CD4-positive, alpha-beta memory T cell (primary cell): ENCODE measurements around the gene UTF1. TPM values are rescaled to one million over a fixed set of nuclear protein-coding genes. Genes with fewer than 3 reads are reported as not detected.
A peak's percentile ranks its signal among the peaks of the same experiment; 100 is the strongest.

Experiments used
- CTCF ChIA-PET: fragments of 350-600 bp; sonication (Branson Sonifier 250); formaldehyde crosslinking; loops from one replicate; lab custom pipeline; 2021; ENCODE audit warnings: inconsistent platforms; ENCODE audit not compliant: partially characterized antibody; lab: Charles Lee
- POLR2A ChIA-PET: fragments of 350-600 bp; sonication (Branson Sonifier 250); formaldehyde crosslinking; loops from one replicate; lab custom pipeline; 2021; ENCODE audit not compliant: partially characterized antibody; lab: Charles Lee
- DNase-seq, 5 donors: peaks; one replicate each; pipeline versions ENCODE4 v3.0.0 to v3.0.0-alpha.2; 2020 to 2022; ENCODE audit warnings: mixed read lengths in 1 of 5
- H3K27ac ChIP-seq: one replicate; pipeline ENCODE4 v1.7.0; 2013; ENCODE audit warnings: low read depth, low read length
- H3K27me3 ChIP-seq: 2 replicates; pipeline ENCODE4 v1.7.0; 2013; ENCODE audit warnings: mild to moderate bottlenecking, low read length, moderate library complexity; ENCODE audit not compliant: insufficient read depth
- H3K36me3 ChIP-seq: 2 replicates; pipeline ENCODE4 v1.7.0; 2013; ENCODE audit warnings: mild to moderate bottlenecking, low read length, moderate library complexity; ENCODE audit not compliant: insufficient read depth
- H3K4me1 ChIP-seq: 2 replicates; pipeline ENCODE4 v1.7.0; 2013; ENCODE audit warnings: mild to moderate bottlenecking, low read length, moderate library complexity; ENCODE audit not compliant: insufficient read depth
- H3K4me3 ChIP-seq, 2 donors: one replicate each; pipeline ENCODE4 v1.7.0; 2013; ENCODE audit warnings: low read length in 2 of 2, mild to moderate bottlenecking in 1 of 2
- H3K9me3 ChIP-seq, 2 donors: one replicate each; pipeline ENCODE4 v1.7.0; 2013; ENCODE audit warnings: low read length in 2 of 2, control low read depth in 1 of 2; ENCODE audit not compliant: control insufficient read depth in 1 of 2
- H3K27ac Mint-ChIP-seq, 7 donors: one replicate each; pipeline ENCODE4 v1.8.0; 2020 to 2021; ENCODE audit warnings: mixed read lengths in 7 of 7, mild to moderate bottlenecking in 6 of 7, inconsistent platforms in 3 of 7, moderate library complexity in 3 of 7
- H3K27me3 Mint-ChIP-seq, 2 donors: one replicate each; pipeline ENCODE4 v1.8.0; 2020 to 2021; ENCODE audit warnings: mixed read lengths in 2 of 2
- H3K36me3 Mint-ChIP-seq, 2 donors: one replicate each; pipeline ENCODE4 v1.8.0; 2020 to 2021; ENCODE audit warnings: mixed read lengths in 2 of 2, inconsistent platforms in 1 of 2, mild to moderate bottlenecking in 1 of 2
- H3K4me1 Mint-ChIP-seq, 4 donors: one replicate each; pipeline ENCODE4 v1.8.0; 2020 to 2021; ENCODE audit warnings: mixed read lengths in 4 of 4, mild to moderate bottlenecking in 1 of 4
- H3K4me3 Mint-ChIP-seq, 8 donors: one replicate each; pipeline ENCODE4 v1.8.0; 2020 to 2021; ENCODE audit warnings: mixed read lengths in 8 of 8, mild to moderate bottlenecking in 7 of 8, moderate library complexity in 6 of 8, inconsistent platforms in 3 of 8
- H3K9me3 Mint-ChIP-seq, 8 donors: one replicate each; pipeline ENCODE4 v1.8.0; 2020 to 2021; ENCODE audit warnings: mixed read lengths in 8 of 8, mild to moderate bottlenecking in 5 of 8, inconsistent platforms in 3 of 8, moderate library complexity in 1 of 8
- intact Hi-C: fragments of 100-400 bp; cut with micrococcal nuclease; formaldehyde crosslinking; loops from one replicate; pipeline ENCODE4 v1.15.1; 2023
- polyA plus RNA-seq, 2 donors: library from polyadenylated mRNA; unstranded; fragments of 300-500 nt; fragmentation: Illumina TruSeq; gene quantifications; one replicate each; pipeline ENCODE4 v1.2.3, GENCODE V29; 2021
- total RNA-seq, 2 experiments: library from RNA; stranded (reverse); gene quantifications; one replicate each; pipeline ENCODE4 v1.2.3, GENCODE V29; 2021

UTF1 gene
- total and polyA plus RNA-seq, 4 experiments from 2014 or later = not detected

- Histone ChIP-seq H3K27ac (peak overlapping the region; percentile 72), H3K27me3 (no peaks in the 10 kb centered on the region), H3K4me3 (peak overlapping the region in 1 of 2 donors; percentile 34), H3K4me1 (peaks cover 57% of the 10 kb centered on the region), H3K9me3 (no peaks in the 10 kb centered on the region), H3K36me3 (no peaks in the 10 kb centered on the region)
- peaks cover 18 to 63% (median 46%) of the 10 kb centered on the region in 4 donors for H3K4me1 Mint-ChIP-seq
- peak overlapping the region; percentile 63 to 91 (median 85) for H3K27ac Mint-ChIP-seq
- DNase-seq = peak in 4 of 5 donors; percentile 34 to 65 (median 40)
- H3K4me3 Mint-ChIP-seq = peak overlapping the region in 5 of 8 donors; percentile 13 to 54 (median 51)
- H3K9me3 Mint-ChIP-seq = no peaks in the 10 kb centered on the region
- ChIA-PET POLR2A (interaction anchor here (0.8 to 13.2 kb wide), 8 partner anchors 9 to 115 kb away, joined by 3 to 236 read pairs (median 5); partner anchors contain the start of genes ADAM8 and ECHS1), CTCF (interaction anchor here (0.7 to 5.6 kb wide), 10 partner anchors 18 to 115 kb away, joined by 3 to 22 read pairs (median 6); no protein-coding TSS in a partner anchor)
- intact Hi-C loops = loop anchor here (10.0 kb wide), 1 partner anchor 1353 kb away; the partner anchor contains the start of gene PPP2R2D
- H3K27me3 Mint-ChIP-seq = peaks cover 0 to 4% of the 10 kb centered on the region in 2 donors
- H3K36me3 Mint-ChIP-seq = peaks cover 0 to 5% of the 10 kb centered on the region in 2 donors
Measured at GRCh38 chr10:133258066-133258817, 28.2 kb downstream of the UTF1 start.

- H3K27ac Mint-ChIP-seq = peak overlapping the region; percentile 95 to 99 (median 98)
- ChIA-PET POLR2A (interaction anchor here (0.8 to 13.2 kb wide), 8 partner anchors 8 to 131 kb away, joined by 3 to 236 read pairs (median 5); partner anchors contain the start of genes ADAM8 and ECHS1), CTCF (interaction anchor here (1.0 to 5.6 kb wide), 7 partner anchors 9 to 116 kb away, joined by 3 to 22 read pairs (median 6); no protein-coding TSS in a partner anchor)
- peak overlapping the region; percentile 55 to 89 (median 77) for H3K4me3 Mint-ChIP-seq
- Histone ChIP-seq H3K4me1 (peaks cover 65% of the 10 kb centered on the region), H3K4me3 (peak overlapping the region in 1 of 2 donors; percentile 34), H3K27me3 (no peaks in the 10 kb centered on the region), H3K27ac (peak overlapping the region; percentile 72), H3K9me3 (no peaks in the 10 kb centered on the region), H3K36me3 (no peaks in the 10 kb centered on the region)
- peaks cover 0 to 5% of the 10 kb centered on the region in 2 donors for H3K36me3 Mint-ChIP-seq
- peak; percentile 72 to 95 (median 76) for DNase-seq
- intact Hi-C loops = loop anchor here (10.0 kb wide), 1 partner anchor 1354 kb away; the partner anchor contains the start of gene PPP2R2D
- peaks cover 0 to 4% of the 10 kb centered on the region in 2 donors for H3K27me3 Mint-ChIP-seq
- peaks cover 19 to 71% (median 51%) of the 10 kb centered on the region in 4 donors for H3K4me1 Mint-ChIP-seq
- H3K9me3 Mint-ChIP-seq = no peaks in the 10 kb centered on the region
Measured at GRCh38 chr10:133258818-133259601, 29.0 kb downstream of the UTF1 start.

GRCh38 chr10:133259602-133259989 is 29.6 kb downstream of the UTF1 start:
- H3K4me1 Mint-ChIP-seq = peaks cover 23 to 77% (median 57%) of the 10 kb centered on the region in 4 donors
- Histone ChIP-seq H3K36me3 (no peaks in the 10 kb centered on the region), H3K9me3 (no peaks in the 10 kb centered on the region), H3K4me3 (no peak overlapping the region), H3K4me1 (peaks cover 71% of the 10 kb centered on the region), H3K27me3 (no peaks in the 10 kb centered on the region), H3K27ac (peak overlapping the region; percentile 72)
- H3K36me3 Mint-ChIP-seq = peaks cover 0 to 9% of the 10 kb centered on the region in 2 donors
- H3K9me3 Mint-ChIP-seq = no peaks in the 10 kb centered on the region
- H3K4me3 Mint-ChIP-seq = peak overlapping the region; percentile 55 to 89 (median 77)
- peak overlapping the region; percentile 95 to 99 (median 98) for H3K27ac Mint-ChIP-seq
- ChIA-PET POLR2A (interaction anchor here (0.8 to 13.2 kb wide), 7 partner anchors 8 to 131 kb away, joined by 3 to 236 read pairs (median 6); partner anchors contain the start of gene ADAM8), CTCF (interaction anchor here (1.0 to 5.6 kb wide), 7 partner anchors 8 to 116 kb away, joined by 3 to 22 read pairs (median 6); no protein-coding TSS in a partner anchor)
- H3K27me3 Mint-ChIP-seq = peaks cover 0 to 4% of the 10 kb centered on the region in 2 donors
- DNase-seq = peak in 1 of 5 donors; percentile 39
- intact Hi-C loops = loop anchor here (10.0 kb wide), 1 partner anchor 1355 kb away; the partner anchor contains the start of gene PPP2R2D

GRCh38 chr10:133260895-133261725 is 31.1 kb downstream of the UTF1 start:
- peak overlapping the region in 1 of 2 donors; percentile 46 for H3K4me3 ChIP-seq
- DNase-seq = peak; percentile 65 to 85 (median 69)
- Mint-ChIP-seq H3K36me3 (peaks cover 0 to 15% of the 10 kb centered on the region in 2 donors), H3K4me3 (peak overlapping the region; percentile 48 to 89 (median 66)), H3K27me3 (peaks cover 0 to 4% of the 10 kb centered on the region in 2 donors), H3K4me1 (peaks cover 29 to 86% (median 66%) of the 10 kb centered on the region in 4 donors), H3K9me3 (no peaks in the 10 kb centered on the region), H3K27ac (peak overlapping the region; percentile 95 to 99 (median 98))
- ChIA-PET CTCF (interaction anchor here (5.6 kb wide), 1 partner anchor 46 kb away, joined by 22 read pairs; no protein-coding TSS in a partner anchor), POLR2A (interaction anchor here (1.0 to 13.2 kb wide), 3 partner anchors 14 to 50 kb away, joined by 5 to 236 read pairs (median 6); partner anchors contain the start of gene ADAM8)
- H3K4me1 ChIP-seq = peaks cover 85% of the 10 kb centered on the region
- no peaks in the 10 kb centered on the region for H3K9me3 ChIP-seq
- H3K36me3 ChIP-seq = no peaks in the 10 kb centered on the region
- H3K27me3 ChIP-seq = no peaks in the 10 kb centered on the region
- intact Hi-C loops = loop anchor here (2.0 to 5.0 kb wide), 3 partner anchors 14 to 131 kb away; partner anchors contain the start of genes MTG1, TUBGCP2 and ZNF511
- peak overlapping the region; percentile 83 for H3K27ac ChIP-seq

GRCh38 chr10:133261726-133262325 is 31.8 kb downstream of the UTF1 start:
- H3K9me3 ChIP-seq = no peaks in the 10 kb centered on the region
- Mint-ChIP-seq H3K9me3 (no peaks in the 10 kb centered on the region), H3K27me3 (peaks cover 0 to 4% of the 10 kb centered on the region in 2 donors), H3K4me1 (peaks cover 29 to 86% (median 66%) of the 10 kb centered on the region in 4 donors), H3K4me3 (peak overlapping the region; percentile 70 to 79 (median 76)), H3K36me3 (peaks cover 0 to 15% of the 10 kb centered on the region in 2 donors), H3K27ac (peak overlapping the region; percentile 90 to 98 (median 92))
- H3K27ac ChIP-seq = peak overlapping the region; percentile 83
- H3K36me3 ChIP-seq = no peaks in the 10 kb centered on the region
- H3K27me3 ChIP-seq = no peaks in the 10 kb centered on the region
- POLR2A ChIA-PET = interaction anchor here (1.0 to 13.2 kb wide), 5 partner anchors 14 to 111 kb away, joined by 4 to 236 read pairs (median 6); partner anchors contain the start of genes ADAM8 and ECHS1
- DNase-seq = peak; percentile 75 to 83 (median 78)
- H3K4me3 ChIP-seq = peak overlapping the region in 1 of 2 donors; percentile 46
- intact Hi-C loops = loop anchor here (2.0 to 5.0 kb wide), 3 partner anchors 13 to 130 kb away; partner anchors contain the start of genes MTG1, TUBGCP2 and ZNF511
- CTCF ChIA-PET = interaction anchor here (1.4 kb wide), 2 partner anchors 16 to 46 kb away, joined by 5 to 9 read pairs; no protein-coding TSS in a partner anchor
- peaks cover 85% of the 10 kb centered on the region for H3K4me1 ChIP-seq
